ENCODE data around the gene TRAF7. TPM values are rescaled to one million over a fixed set of nuclear protein-coding genes. Genes with fewer than 3 reads are reported as not detected.

The TRAF7 gene
- total and polyA plus RNA-seq, 2 of the 8 experiments (the other 6 are each of a cell fraction or from before 2014, with no cell fraction given): 96.8 to 148 TPM

DNA sequence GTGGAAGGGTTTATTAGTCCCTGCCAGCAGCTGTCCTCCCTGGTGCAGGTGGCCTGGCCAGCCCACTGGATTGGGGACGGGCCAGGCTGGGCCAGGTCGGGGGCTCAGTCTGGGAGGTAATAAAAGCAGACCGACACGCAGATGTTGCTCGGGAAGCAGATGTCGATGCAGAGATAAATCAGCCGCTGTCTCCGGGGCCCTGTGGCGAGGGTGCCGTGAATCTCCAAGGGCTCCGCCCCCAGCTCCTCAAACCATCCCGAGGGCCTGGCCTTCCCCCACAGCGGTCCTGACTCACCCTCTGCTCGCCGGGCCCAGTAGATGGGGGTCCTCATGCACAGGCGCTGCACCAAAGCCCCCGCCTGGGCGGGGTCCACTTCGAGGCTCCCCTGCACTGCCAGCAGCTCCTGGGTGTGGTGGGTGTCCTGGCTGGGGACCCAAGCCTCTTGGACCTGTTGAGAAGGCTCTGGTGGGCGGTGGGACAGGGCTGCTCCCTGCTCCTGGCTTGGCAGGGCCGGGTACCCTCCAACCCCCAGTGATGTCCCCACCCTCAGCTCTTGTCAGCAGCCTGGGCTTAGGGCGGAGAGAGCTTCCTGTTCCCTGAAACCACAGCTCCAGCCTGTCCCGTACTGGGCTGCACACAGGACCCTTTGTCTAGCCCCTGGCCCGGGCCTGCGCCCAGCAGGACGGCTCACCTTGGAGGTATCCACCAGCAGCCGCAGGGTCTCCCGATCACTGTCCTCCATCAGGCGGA lies 53.9 kb downstream of the TRAF7 start:
- no peak overlapping the region for H4K5ac ChIP-seq (ENCODE audit: insufficient read length, low read depth, low read length)
- no peak overlapping the region for H3K23ac ChIP-seq (ENCODE audit: insufficient read length)
- no peak overlapping the region for H2BK15ac ChIP-seq (ENCODE audit: low read length)
- DNase-seq (ENCODE audit: low read depth in 1 of 2, low spot score in 2 of 2) (no peak), FAIRE-seq (no peak)
- no peak overlapping the region for H3K27ac ChIP-seq (ENCODE audit: low read depth, low read length)
- no peak overlapping the region for H2BK12ac ChIP-seq (ENCODE audit: low read depth, low read length)
- no peak overlapping the region for H3K4ac ChIP-seq (replicated peaks; ENCODE audit: insufficient read length, low read depth, low read length)
- WGBS, 2 experiments (ENCODE audit: extremely low coverage in 1 of 2, insufficient coverage in 1 of 2, insufficient read length in 1 of 2, insufficient replicate concordance in 2 of 2, low coverage in 1 of 2, low lambda C conversion rate in 2 of 2, missing lambda C conversion rate in 1 of 2): 96% methylated on average over 27 of the region's 29 CpGs; no CpG with 5 or more reads in 1 of the 2 experiments
- peaks cover 0 to 27% (median 12%) of the 10 kb centered on the region in 4 experiments; a peak in 6 of 7 replicates for H3K4me1 ChIP-seq (replicated peaks in 1 of 4; ENCODE audit: control insufficient read depth in 3 of 4, insufficient read depth in 4 of 4, low read length in 3 of 4)
- no peak overlapping the region for H2AFZ ChIP-seq (ENCODE audit: low read length)
- peaks cover 10% of the 10 kb centered on the region for H3K79me1 ChIP-seq (ENCODE audit: low read depth, low read length)
- H2AK5ac ChIP-seq (ENCODE audit: low read depth, low read length): no peak overlapping the region
- H3K27me3 ChIP-seq (replicated peaks in 1 of 4; ENCODE audit: control insufficient read depth in 3 of 4, extremely low read depth in 1 of 4, insufficient read depth in 3 of 4, low read length in 3 of 4): no peaks in the 10 kb centered on the region
- no peak overlapping the region for H3K9ac ChIP-seq (replicated peaks in 1 of 4; ENCODE audit: extremely low read depth in 1 of 4, low read depth in 3 of 4, low read length in 3 of 4)
- ChIA-PET CTCF (ENCODE audit: partially characterized antibody) (interaction anchor here (0.6 to 3.2 kb wide), 4 partner anchors 10 to 1871 kb away, joined by 3 to 20 read pairs (median 4); no protein-coding TSS in a partner anchor), POLR2A (ENCODE audit: partially characterized antibody) (interaction anchor here (0.9 to 15.1 kb wide), 17 partner anchors 12 to 260 kb away, joined by 3 to 156 read pairs (median 6); partner anchors contain the start of genes CASKIN1, DNASE1L2, E4F1 and TRAF7)
- peaks cover 8 to 41% of the 10 kb centered on the region in 2 experiments for H4K20me1 ChIP-seq (replicated peaks in 1 of 2; ENCODE audit: control insufficient read depth in 1 of 2, insufficient read depth in 2 of 2, low read length in 2 of 2)
- H3K4me2 ChIP-seq (ENCODE audit: insufficient read depth in 1 of 2, low read depth in 2 of 2, low read length in 2 of 2): no peak overlapping the region
- no peak overlapping the region for H2BK5ac ChIP-seq (ENCODE audit: low read depth, low read length)
- peaks cover 8 to 42% (median 19%) of the 10 kb centered on the region in 4 experiments; a peak in 6 of 8 replicates for H3K36me3 ChIP-seq (ENCODE audit: control insufficient read depth in 2 of 4, insufficient read depth in 4 of 4, low read length in 3 of 4)
- H3K14ac ChIP-seq (ENCODE audit: insufficient read length): no peak overlapping the region
- peak overlapping the region; percentile 77 for H4K8ac ChIP-seq (ENCODE audit: extremely low read depth, insufficient read depth, low read length)
- no peak overlapping the region for H3K56ac ChIP-seq (replicated peaks; ENCODE audit: insufficient read length, low read depth, low read length)
- no peak overlapping the region for H3K18ac ChIP-seq (ENCODE audit: extremely low read depth, low read length)
- no peak overlapping the region for H2BK20ac ChIP-seq (ENCODE audit: low read length)
- peaks cover 20% of the 10 kb centered on the region for H3K23me2 ChIP-seq (ENCODE audit: low read depth, low read length)
- no peak overlapping the region for H4K91ac ChIP-seq (replicated peaks; ENCODE audit: insufficient read length, low read length)
- H2BK120ac ChIP-seq (replicated peaks; ENCODE audit: low read depth, low read length): no peak overlapping the region
- H3K4me3 ChIP-seq (ENCODE audit: extremely low read depth in 1 of 4, insufficient read depth in 2 of 4, low read depth in 3 of 4, low read length in 4 of 4): no peak overlapping the region
- no peaks in the 10 kb centered on the region for H3K9me3 ChIP-seq (ENCODE audit: insufficient read depth in 2 of 2, low read depth in 1 of 2, low read length in 1 of 2)
- TF ChIP-seq YY1 (IDR thresholded peaks at IDR 0.05; ENCODE audit: low read depth, low read length) (no peak), JUND (IDR thresholded peaks at IDR 0.05; ENCODE audit: low read length) (no peak), GTF2F1 (IDR thresholded peaks at IDR 0.05; ENCODE audit: borderline replicate concordance, low read depth, low read length) (no peak)
- H3K79me2 ChIP-seq (ENCODE audit: control insufficient read depth in 1 of 2, insufficient read depth in 2 of 2, low read length in 2 of 2): peaks cover 3 to 25% of the 10 kb centered on the region in 2 experiments; a peak in 3 of 4 replicates
